Breast epithelium (tissue), 3 donors: Measurements from ENCODE around the gene MAP3K8.

ENCODE experiments used
- POLR2A ChIP-seq: fragments of 450-650 bp; IDR thresholded peaks from one replicate; pipeline ENCODE4 v1.6.1; 2016; ENCODE audit warnings: antibody characterized with exemption, mild to moderate bottlenecking, moderate library complexity
- POLR2AphosphoS5 ChIP-seq, 3 donors: sonication (generic); formaldehyde crosslinking; IDR thresholded peaks; one replicate each; pipeline ENCODE4 v1.6.1; 2017; ENCODE audit warnings: antibody characterized with exemption in 3 of 3
- TF ChIP-seq, protein P1 (sequence below), 3 donors: fragments of 450-650 bp; IDR thresholded peaks; one replicate each; pipeline ENCODE4 v1.5.1; 2016 to 2017; ENCODE audit warnings: antibody characterized with exemption in 3 of 3, mild to moderate bottlenecking in 3 of 3, moderate library complexity in 3 of 3

DNA sequence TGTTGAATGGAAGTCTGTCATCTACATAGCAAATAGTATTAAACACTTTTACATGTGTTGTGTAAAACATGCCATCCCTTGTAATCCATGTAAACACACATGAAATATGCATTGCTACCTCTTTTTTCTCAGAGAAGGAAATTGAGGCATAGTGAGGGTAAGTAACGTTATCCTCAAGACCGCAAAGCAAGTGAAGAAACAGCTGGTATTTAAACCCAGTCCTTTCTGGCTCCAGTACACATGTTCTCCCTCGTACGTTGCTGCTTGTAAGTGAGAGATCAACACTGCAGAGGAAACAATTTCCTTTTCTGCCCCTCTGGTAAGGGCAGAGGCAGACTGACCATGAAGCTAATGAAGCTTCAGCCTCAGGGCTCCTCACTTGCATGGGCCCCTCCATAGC, 28.5 kb downstream of the MAP3K8 start:
- TF ChIP-seq, protein P1, sequence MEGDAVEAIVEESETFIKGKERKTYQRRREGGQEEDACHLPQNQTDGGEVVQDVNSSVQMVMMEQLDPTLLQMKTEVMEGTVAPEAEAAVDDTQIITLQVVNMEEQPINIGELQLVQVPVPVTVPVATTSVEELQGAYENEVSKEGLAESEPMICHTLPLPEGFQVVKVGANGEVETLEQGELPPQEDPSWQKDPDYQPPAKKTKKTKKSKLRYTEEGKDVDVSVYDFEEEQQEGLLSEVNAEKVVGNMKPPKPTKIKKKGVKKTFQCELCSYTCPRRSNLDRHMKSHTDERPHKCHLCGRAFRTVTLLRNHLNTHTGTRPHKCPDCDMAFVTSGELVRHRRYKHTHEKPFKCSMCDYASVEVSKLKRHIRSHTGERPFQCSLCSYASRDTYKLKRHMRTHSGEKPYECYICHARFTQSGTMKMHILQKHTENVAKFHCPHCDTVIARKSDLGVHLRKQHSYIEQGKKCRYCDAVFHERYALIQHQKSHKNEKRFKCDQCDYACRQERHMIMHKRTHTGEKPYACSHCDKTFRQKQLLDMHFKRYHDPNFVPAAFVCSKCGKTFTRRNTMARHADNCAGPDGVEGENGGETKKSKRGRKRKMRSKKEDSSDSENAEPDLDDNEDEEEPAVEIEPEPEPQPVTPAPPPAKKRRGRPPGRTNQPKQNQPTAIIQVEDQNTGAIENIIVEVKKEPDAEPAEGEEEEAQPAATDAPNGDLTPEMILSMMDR (IDR thresholded peaks at IDR 0.05), result no peak
- no peak for TF ChIP-seq POLR2A
- TF ChIP-seq POLR2AphosphoS5 (IDR thresholded peaks at IDR 0.05), result no peak
